HG02623 (cell line): ENCODE measurements around the gene GNAO1.
A peak's percentile ranks its signal among the peaks of the same experiment; 100 is the strongest.

ENCODE experiments used
- ATAC-seq: cut with Tn5 transposase; IDR thresholded peaks from one replicate; pipeline ENCODE4 v1.9.1; 2021; ENCODE audit warnings: moderate library complexity; ENCODE audit not compliant: unreplicated experiment

GNAO1 gene

DNA sequence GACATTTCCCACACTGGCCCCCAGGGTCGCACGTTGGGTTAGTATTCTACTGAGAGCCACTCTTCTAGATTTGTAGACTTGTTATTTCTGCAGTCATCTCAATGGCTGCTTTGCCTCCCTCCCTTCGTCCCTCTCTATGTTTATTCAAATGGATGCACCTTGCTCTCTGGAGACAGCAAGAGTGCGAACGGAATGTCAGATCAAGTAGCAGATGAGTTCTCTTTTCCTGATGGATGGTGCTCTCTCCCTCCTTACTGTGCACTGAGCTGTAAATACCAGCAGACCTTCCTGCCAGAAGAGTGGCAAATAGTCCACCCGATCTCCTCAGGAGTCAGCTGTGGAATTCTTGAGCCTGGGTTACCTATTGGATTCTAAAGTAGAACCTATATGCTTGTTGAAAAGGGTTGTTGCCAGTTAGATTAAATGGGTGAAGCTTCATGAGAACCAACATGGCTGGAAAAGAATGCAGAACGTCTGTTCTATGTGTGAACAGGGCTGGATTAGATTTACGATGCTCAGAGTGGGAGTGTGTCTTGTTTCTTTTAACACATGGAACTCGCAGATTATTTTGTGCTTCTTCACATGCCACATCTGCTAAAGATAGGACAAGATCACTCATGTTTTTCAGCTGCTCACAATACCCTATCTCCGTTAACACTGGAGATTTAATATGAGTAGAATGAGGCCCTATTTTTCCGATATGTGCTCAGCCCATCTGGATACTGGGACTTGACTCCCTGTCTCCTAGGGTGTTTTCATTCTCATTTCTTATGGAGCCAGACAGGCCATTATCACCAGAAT is 6.1 kb downstream of the GNAO1 start:
- ATAC-seq: no peak

DNA sequence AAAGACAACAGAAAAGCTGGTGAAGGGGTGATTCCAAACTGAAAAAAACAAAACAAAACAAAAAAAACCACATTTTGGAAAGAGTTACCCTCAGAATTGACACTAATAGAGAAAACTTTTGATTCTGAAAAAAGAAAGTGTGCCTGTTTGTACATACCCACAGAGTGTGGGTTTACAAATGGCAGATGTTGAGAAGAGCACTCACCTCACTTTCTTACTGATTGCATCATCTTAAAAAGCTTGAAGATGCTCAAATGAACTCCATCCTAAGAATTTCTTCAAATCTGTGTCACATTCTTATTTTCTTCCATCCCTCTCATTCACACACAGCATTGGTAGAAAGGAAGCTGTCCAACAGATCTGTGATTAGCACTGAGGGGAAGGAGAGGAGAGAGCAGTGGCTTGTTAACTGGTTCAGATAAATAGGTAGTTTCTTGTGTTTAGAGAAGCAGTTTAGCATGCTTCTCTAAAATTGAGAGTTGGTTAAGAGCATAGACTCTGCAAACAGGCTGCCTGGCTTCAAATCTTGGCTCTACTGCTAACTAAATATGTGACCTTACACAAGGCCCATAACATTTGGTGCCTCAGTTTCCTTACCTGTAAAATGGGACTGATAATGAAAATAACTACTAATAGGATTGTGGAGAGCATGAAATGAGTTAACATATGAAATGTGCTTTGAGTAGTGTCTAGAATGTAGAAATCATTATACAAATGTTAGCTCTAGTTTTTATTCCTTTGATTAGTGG is 6.9 kb downstream of the GNAO1 start:
- ATAC-seq: no peak

DNA sequence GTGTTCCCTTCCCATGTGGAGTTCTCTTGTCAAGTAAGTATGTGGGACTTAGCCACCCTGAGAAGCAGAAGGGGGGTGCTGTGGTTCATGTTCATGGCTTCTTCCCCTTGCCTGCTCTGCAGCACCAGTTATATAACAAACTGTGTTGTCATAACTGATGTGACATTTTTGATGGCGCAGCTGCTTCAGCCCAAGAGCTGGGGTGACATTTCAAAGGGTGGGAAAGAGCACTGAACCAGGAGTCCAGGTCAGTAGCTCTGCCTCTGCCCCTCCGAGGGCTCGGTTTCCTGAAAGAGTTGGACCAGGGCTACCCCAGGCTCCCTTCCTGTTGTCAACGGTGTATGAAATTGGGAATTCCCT is 7.4 kb downstream of the GNAO1 start:
- no peak for ATAC-seq

DNA sequence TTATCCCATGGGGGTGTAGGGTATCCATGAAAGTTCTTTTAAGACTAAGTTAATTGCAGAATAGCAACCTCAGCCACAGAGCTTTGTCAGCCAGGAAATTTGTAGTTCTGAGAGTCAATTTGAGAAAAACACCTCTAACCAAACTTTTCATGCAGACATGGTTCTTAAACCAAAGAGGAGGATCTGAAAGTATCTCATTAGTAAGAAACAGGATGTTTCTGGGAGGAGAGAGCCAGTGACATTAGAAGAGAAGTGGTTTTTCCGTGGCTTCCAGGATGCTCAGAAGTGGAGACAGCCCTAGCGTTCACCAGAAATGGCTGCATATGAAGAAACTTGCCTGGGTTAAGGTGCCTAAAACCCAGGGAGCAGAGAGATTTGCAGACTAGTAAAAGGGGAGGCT is 7.9 kb downstream of the GNAO1 start:
- peak; percentile 69 for ATAC-seq

DNA sequence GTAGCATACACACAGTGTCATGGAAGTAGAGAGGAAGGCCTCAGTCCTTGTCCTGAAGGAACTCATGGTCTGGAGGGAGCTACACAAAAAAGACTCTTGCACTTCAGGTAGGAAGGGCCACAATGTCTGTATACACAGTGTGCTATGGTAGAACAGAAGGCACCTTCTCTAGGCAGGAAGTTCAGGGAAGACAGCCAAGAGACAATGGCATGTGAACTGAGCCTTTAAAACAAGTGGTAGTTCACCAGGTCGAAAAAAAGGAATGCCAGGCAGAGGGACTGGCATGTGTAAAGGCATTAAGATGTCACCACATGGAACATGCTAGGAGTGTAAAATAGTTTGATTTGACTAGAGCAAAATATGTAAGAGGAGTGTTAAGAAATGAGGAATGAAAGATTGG is 9.7 kb downstream of the GNAO1 start:
- ATAC-seq: no peak

DNA sequence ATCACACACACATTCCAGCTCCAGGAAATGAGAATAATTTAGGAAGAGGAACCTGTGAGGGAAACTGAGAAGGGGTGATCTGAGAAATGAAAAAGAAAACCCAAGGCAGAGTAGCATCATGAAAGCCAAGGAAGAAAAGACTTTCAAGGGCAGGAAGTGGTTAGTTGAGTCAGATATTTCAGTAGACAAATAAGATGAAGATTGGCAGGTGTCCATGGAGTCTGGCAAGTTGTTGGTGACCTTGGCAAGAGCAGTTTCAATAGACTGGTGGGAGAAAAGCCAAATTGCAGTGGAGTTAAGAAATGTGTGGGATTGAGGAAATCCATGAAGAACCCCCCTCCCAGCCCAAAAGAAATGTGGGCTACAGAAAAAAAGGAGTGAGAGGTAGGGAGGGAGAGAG is 10.7 kb downstream of the GNAO1 start:
- no peak for ATAC-seq

DNA sequence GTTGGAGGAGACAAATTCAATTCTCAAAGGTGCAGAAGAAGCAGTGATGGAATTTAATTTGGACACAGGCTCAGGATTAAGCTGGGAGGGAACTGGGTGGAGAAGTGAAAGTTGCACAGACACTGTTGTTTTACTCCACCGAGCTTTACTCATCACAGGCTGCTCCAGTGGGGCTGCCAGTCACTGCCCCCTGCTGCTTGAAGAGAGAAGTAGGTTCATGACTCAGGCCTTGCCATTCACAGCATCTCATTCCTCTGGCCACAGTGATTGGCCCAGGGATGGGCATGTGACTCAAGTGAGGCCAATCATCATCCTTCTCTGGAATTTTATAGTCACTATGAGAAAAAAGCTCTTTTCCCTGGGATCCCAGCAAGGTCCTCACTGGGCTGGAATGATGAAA is 11.8 kb downstream of the GNAO1 start:
- ATAC-seq: peak; percentile 67

DNA sequence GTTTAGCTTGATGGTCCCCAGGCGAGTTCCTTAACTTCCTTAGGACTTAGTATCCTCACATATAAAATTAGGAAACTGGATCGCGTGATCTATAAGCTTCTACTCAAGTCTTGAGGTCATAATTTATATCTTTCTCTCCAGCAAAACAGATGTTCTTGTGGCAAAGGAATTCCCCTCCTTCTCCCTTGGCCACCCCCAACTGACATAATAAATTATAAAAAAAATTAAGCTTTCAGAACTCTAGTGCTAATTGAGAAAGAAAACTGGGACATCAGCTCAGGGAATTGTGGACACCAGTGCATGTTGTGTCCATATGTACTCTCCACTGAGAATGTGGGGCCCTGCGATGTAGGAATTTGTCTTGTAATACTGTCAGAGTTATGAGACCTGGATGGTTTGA is 13.5 kb downstream of the GNAO1 start:
- ATAC-seq: no peak

DNA sequence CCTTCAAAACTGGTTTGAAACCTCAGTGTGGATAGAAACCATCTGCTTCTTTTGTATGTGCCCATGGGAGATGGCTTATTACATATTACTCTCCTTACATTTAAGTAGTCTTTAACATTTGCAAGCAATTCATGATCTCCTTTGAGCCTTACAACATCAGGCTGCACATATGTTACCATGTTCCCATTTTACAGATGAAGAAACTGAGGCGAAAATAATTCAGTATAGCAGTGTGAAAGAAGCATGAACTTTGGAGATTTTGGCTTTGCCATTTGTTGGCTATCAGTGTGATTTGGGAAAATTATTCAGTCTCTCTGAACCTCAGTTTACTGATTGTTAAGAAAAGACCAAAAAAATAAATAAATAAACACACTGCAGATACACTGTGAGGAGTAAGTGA is 15.7 kb downstream of the GNAO1 start:
- ATAC-seq: no peak

DNA sequence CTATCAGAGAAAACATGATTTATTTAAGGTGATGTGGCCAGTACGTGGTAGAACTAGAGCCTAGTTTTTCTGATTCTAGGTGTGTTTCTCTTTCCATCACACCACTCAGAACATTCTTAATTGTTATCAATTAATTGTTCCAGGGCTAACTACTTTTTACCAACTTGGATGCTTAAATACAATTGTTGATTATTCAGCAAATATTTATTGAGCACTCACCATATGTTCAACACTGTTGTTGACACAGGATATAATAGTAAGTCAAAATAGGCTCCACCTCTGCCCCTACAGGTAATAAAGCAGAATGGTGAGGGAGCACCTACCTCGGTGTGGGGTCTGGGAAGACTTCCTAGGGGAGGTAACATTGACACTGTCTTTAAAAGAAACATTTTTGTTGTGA is 16.1 kb downstream of the GNAO1 start:
- no peak for ATAC-seq

DNA sequence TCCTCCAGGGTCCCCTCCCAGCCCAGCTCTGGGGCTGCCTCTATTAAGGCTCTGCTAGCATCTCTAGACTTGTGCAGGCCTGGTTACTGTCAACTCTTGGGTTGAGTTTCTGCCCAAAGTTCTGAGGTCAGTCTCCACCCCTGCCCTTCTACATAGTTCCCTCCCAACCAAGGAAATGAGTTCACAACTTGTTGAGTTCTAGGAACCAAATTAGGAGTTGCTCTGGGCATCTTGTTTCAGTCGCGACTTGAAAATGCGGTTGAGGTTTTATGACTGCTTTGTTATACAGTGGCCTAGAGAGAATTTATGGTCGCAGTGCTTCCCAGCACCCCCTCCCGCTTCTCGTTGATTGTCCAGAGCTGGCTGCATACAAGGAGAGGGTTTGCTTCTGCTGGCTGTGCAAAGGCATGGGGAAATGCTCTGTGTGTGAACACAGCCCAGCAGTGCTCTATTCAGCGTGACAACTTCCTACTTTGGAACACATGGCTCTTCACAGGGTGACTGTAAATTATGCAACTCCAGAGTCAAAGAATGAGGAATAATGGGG is 20.2 kb downstream of the GNAO1 start:
- ATAC-seq: no peak

DNA sequence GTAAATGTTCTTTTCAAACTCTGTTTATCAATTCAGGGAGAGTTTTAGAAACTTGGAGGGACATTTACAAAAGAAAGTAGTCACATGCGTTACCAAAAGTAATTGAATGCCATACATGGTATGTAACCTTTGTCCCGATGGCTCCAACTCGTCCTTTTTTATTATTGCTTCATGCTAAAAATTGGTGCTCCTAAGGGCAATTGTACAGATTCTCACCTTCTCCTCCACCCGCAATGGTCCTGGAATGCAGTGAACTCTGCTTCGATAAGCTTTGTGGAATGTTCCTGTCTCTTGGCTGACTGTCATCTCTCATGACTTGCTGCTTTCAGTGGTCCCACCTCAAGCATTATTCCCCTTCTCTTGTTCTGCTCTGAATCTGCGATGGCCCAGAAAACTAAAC is 20.9 kb downstream of the GNAO1 start:
- no peak for ATAC-seq

DNA sequence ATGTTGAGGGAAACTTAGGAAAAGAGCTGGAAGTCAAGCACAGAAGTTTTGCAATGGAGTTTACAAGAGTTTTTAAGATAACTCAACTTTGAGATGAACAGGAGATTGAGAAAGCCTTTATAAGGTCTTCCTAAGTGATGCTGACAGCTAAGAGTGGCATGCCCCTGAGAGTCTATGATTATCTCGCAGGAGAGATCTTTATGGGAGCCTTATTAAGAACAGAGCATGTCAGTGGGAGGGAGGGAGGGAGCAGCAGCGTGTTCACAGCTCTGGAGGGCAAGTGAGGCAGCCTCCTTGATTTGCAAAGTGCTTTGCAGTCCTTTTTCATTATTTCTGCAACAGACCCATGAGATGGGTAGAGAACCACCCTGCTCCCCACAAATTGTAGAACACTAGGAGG is 30.7 kb downstream of the GNAO1 start:
- ATAC-seq: no peak

DNA sequence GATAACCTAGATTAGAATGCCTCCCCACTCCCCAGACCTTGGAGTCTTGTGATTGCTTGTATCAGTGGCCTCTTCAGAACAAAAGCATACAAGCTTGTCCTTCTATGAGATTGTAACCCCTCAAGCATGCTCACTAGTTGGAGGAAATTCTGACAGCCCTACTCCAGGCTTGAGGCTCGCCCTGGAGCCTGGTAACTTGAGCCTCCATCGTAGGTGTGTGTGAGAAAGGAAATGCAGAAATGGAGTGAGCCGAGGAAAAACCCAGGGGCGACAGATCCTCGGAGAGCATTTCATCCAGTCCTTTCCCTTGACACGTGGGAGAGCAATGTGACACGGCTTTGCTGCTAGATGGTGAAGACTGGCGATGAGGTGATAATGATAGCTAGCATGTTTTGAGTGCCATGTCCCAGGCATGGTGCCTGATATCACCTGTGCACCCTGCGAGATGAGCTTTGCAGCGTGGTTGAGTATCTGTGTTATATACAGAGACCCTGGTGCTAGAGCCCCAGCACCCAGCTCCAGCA is 31.2 kb downstream of the GNAO1 start:
- no peak for ATAC-seq

DNA sequence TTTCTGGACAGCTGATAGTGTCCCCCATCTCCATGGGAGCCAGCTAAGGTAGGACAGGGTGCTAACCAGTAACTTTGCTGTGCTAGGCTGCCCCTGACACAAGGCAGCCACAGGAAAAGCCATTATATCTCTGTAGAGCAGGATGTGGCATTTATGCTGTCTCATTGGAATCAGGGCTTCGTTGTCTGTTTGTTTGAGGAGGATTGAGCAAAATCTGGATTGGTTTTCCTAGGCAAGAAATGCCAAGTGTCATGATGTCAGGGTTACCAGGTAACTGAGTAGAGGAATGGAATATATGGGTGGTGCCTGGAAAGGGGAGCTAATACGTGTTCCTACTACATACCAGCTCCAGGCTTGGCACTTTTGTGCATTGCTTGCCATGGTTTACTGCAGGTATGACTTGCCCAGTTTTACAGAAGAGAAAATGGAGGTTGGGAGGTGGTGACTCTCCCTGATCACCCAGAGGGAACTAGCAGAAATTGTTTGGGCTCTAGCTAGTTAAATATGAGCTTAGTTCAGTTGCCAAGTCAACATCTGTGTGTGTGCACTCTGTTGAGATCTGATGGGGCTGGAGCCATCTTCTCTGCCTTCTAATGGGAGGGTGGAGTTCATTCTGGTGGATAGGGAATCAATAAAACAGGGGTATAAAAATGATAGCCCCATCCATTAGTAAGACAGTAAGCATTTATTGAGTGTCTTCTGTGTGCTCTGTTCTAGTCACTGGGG is 33.9 kb downstream of the GNAO1 start:
- ATAC-seq: no peak

DNA sequence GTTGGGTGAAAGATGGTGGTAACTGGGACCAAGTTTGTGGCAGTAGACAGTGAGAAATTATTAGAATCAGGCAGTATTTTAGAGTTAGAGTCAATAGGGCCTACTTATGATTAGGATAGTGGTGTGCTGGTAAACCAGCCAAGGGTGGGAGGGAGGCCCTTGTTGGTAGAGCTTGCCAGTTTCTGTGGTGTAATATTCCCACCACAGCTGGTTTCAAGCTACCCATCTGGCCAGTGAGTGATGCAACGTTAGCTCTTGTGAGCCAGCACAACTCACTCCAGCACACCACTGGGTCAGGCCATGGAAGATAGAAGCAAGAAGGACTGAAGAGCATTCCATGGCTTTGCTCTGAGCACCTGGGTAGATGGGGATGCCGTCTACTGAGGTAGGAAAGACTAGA is 34.9 kb downstream of the GNAO1 start:
- no peak for ATAC-seq

DNA sequence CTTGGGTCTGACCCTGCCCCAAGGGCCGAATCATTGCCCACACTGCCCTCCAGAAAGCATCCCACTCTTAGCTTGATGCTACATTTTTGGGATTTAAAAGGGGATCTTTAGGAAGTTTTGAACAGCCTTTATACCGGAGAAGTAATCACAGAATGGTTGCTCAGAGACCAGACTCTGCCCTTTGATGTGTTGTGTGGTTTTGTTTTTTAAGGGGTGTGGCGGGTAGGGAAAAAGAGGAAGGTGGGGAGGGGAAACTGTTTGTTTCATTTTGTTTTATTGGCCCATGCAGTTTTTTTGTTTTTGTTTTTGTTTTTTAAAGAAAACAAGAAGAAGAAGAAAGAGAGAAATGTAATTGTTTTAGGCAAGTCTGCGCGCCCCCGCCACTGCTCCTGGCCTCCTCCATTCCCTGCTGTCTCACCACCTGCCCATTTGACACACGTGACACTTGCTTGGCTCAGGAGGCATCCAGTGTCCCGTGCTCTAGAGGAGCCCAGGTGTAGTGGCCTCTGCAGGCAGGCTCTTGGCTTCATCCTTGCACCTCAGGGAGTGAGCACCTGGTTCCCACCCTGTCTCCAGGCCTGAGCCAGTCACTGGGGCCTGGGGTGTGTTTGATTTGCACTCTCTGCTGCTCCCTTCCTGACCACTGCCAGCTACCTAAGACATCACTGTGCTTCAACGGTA is 35.7 kb downstream of the GNAO1 start:
- ATAC-seq: no peak

DNA sequence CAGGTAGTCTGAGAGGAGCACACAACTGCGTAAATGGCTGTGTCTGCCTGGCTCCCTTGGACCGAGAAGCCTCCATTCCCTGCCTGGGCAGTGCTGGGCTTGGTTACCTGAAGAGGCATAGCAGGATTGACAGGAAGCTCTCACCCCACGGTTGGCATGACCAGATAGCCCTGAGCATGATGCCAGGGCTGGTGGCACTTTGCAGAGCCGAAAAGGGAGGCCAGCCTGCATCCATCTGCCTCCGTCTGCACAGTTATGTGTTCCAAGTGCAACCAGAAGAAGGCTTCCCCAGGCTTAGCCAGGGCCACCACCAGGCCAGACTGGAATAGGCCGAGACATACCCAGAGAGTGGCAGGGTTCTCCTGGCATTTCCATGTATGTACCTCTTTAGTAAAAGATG is 36.6 kb downstream of the GNAO1 start:
- ATAC-seq: no peak

DNA sequence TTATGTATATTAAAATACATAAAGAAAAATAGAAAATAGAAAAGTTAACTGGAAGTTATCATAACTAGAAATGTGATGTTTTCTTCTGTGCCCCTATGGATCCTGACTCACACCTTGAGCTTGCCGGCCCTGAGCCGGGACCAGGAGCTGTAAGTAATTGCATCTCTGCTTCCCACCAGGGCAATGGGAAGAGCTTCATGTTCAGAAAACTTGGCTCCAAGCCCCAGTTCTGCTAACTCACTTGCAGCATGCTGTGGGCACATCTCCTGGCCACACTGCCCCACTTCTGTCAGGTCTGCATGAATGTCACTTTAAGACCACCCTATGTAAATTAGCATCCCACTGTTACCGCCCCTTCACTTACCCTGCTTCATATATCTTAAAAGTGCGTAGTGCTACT is 37.2 kb downstream of the GNAO1 start:
- no peak for ATAC-seq

DNA sequence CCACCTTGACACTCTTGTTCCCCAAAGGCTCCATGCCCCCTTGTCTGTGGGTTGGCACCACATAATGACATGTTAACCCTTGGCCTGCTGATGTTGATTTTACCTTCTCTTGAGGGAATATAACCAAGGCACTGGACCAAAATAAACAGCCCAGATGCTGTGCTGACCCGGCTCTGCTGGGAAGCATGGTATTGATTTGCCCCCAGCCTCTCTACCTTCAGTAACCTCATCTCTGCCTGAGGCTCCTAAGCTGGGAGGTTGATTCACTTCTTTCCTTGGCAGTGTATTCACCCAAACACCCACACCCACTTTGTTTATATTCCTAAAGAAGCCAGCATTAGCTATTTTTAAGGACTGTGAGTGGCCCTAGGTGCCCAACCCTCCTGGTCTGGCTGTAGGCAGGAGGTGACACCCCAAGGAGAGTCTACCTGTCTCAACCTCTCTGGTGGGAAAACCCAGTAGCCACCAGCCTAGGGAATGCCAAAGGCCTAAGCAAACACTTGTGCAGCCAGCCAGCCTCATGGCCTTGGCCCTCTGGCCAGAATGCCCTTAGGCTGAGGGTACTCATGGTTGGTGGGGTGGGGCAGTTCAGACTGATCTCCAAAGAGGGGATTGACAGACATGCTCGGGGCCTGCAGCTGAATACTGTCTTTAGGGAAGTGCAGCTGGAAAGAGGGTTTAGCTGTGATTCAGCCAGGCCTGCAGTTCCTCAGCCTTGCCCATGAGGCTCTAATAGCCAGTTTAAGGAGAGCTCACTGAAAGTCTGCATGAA is 42.7 kb downstream of the GNAO1 start:
- ATAC-seq: no peak
